Thyroid gland (tissue), 4 donors: ENCODE data around the gene ANKRD20A1. TPM values are rescaled to one million over a fixed set of nuclear protein-coding genes. Genes with fewer than 3 reads are reported as not detected.
"Not testable (repeated sequence)": the region's sequence is repeated elsewhere in the genome, so short reads cannot be mapped to it uniquely, and the experiment has no call there.

Source experiments
- DNase-seq, 2 donors: peaks; one replicate each; pipeline ENCODE4 v3.0.0-alpha.2; 2019
- H3K27ac ChIP-seq, 3 donors: fragments of 200-600 bp; sonication (generic); 1 replicate in 2 of 3; 2 replicates in 1 of 3; pipeline ENCODE4 v1.5.1; 2016 to 2019; ENCODE audit warnings: mild to moderate bottlenecking in 1 of 3, moderate library complexity in 1 of 3
- H3K27me3 ChIP-seq: fragments of 200-600 bp; sonication (generic); one replicate; pipeline ENCODE4 v1.5.1; 2019
- H3K36me3 ChIP-seq, 2 donors: fragments of 200-600 bp; sonication (generic); one replicate each; pipeline ENCODE4 v1.5.1; 2016 to 2019
- H3K4me1 ChIP-seq, 2 donors: fragments of 200-600 bp; sonication (generic); one replicate each; pipeline ENCODE4 v1.5.1; 2017 to 2019
- H3K4me3 ChIP-seq, 3 donors: fragments of 200-600 bp; sonication (generic); replicated peaks in 1 of 3; 1 replicate in 2 of 3; 2 replicates in 1 of 3; pipeline ENCODE4 v1.5.1; 2016; ENCODE audit warnings: mild to moderate bottlenecking in 1 of 3
- H3K9me3 ChIP-seq: fragments of 200-600 bp; sonication (generic); one replicate; pipeline ENCODE4 v1.5.1; 2017
- WGBS, 2 donors: methylation state at CpG; one replicate each; pipeline ENCODE4 v1.1.5; 2017; 5-methylcytosine and 5-hydroxymethylcytosine counted together
- intact Hi-C: fragments of 100-400 bp; cut with DNase I; formaldehyde crosslinking; loops from one replicate; pipeline ENCODE4 v1.15.1; 2023
- small RNA-seq: library from RNA; depleted of rRNA; stranded (forward); fragments of <200 nt; gene quantifications from one replicate; pipeline ENCODE3, GENCODE V24; 2016
- total RNA-seq, 4 donors: library from RNA; depleted of rRNA; stranded (reverse); fragments of >200 nt; gene quantifications; one replicate each; pipeline ENCODE4 v1.2.3, GENCODE V29; 2016

ANKRD20A1 gene
- total RNA-seq, result 1 to 10 TPM in 3 of 4 donors, under 1 TPM in 1; 0.88 to 4.2 (median 2.9) TPM

- intact Hi-C loops, H3K4me1 ChIP-seq, H3K4me3 ChIP-seq: not testable (repeated sequence)
Measured at GRCh38 chr9:67858871-67859270, at the start of gene ANKRD20A1. ANKRD20A1 (plus strand) TSS chr9:67858931; CDS start chr9:67859427, 496 bp downstream.

GRCh38 chr9:67832088-67832487 lies 26.6 kb upstream of the ANKRD20A1 start:
- H3K27ac ChIP-seq, H3K4me1 ChIP-seq, H3K36me3 ChIP-seq, H3K4me3 ChIP-seq, DNase-seq, H3K9me3 ChIP-seq, H3K27me3 ChIP-seq, intact Hi-C loops: not testable (repeated sequence)
- WGBS, 2 donors, result 73 to 75% methylated on average over 3 of the region's 11 CpGs

More at GRCh38 chr9:67858871-67859270, at the start of gene ANKRD20A1:
- not testable (repeated sequence) for H3K36me3 ChIP-seq, H3K9me3 ChIP-seq, H3K27me3 ChIP-seq, H3K27ac ChIP-seq
- peak in 1 of 2 donors; percentile 50 for DNase-seq
- WGBS, 2 donors, result no CpG with 5 or more reads among the region's 41 CpGs

Small RNA genes lying within 50 kb of the gene (small RNA-seq; reads per million reads assigned to genes)
- not detected for gene RNU6-368P
